ENCODE measurements around the gene SPOCK1.
A peak's percentile ranks its signal among the peaks of the same experiment; 100 is the strongest.

Gene SPOCK1

GRCh38 chr5:137156180-137156579 is 342.9 kb downstream of the SPOCK1 start:
- no peak for TF ChIP-seq CTCF (conservative IDR thresholded peaks at IDR 0.05; ENCODE audit: low read depth, low read length)
- H3K4me3 ChIP-seq (ENCODE audit: low read length) = no peak overlapping the region
- no peak for DNase-seq (ENCODE audit: low read depth)

- no peak for TF ChIP-seq CTCF (conservative IDR thresholded peaks at IDR 0.05; ENCODE audit: low read depth, low read length)
- H3K4me3 ChIP-seq (ENCODE audit: low read length) = no peak overlapping the region
- DNase-seq (ENCODE audit: low read depth) = no peak
These were observed 343.7 kb downstream of the SPOCK1 start for GRCh38 chr5:137155261-137156000.

GRCh38 chr5:137152616-137153015 is 346.5 kb downstream of the SPOCK1 start:
- no peak overlapping the region for H3K4me3 ChIP-seq (ENCODE audit: low read length)
- no peak for TF ChIP-seq CTCF (conservative IDR thresholded peaks at IDR 0.05; ENCODE audit: low read depth, low read length)
- DNase-seq (ENCODE audit: low read depth) = no peak

GRCh38 chr5:137148655-137149054 is 350.5 kb downstream of the SPOCK1 start:
- TF ChIP-seq CTCF (conservative IDR thresholded peaks at IDR 0.05; ENCODE audit: low read depth, low read length) = no peak
- no peak for DNase-seq (ENCODE audit: low read depth)
- H3K4me3 ChIP-seq (ENCODE audit: low read length) = no peak overlapping the region

GRCh38 chr5:137148159-137148558 is 351.0 kb downstream of the SPOCK1 start:
- no peak for DNase-seq (ENCODE audit: low read depth)
- TF ChIP-seq CTCF (conservative IDR thresholded peaks at IDR 0.05; ENCODE audit: low read depth, low read length) = no peak
- no peak overlapping the region for H3K4me3 ChIP-seq (ENCODE audit: low read length)

GRCh38 chr5:137147346-137147745 is 351.8 kb downstream of the SPOCK1 start:
- no peak for DNase-seq (ENCODE audit: low read depth)
- H3K4me3 ChIP-seq (ENCODE audit: low read length) = no peak overlapping the region
- TF ChIP-seq CTCF (conservative IDR thresholded peaks at IDR 0.05; ENCODE audit: low read depth, low read length) = no peak

GRCh38 chr5:137146402-137146890 is 352.7 kb downstream of the SPOCK1 start:
- peak; percentile 96 for DNase-seq (ENCODE audit: low read depth)
- no peak overlapping the region for H3K4me3 ChIP-seq (ENCODE audit: low read length)
- TF ChIP-seq CTCF (conservative IDR thresholded peaks at IDR 0.05; ENCODE audit: low read depth, low read length) = no peak
